Memory B cell (primary cell): Measurements from ENCODE around the gene RCL1.
"Not testable (repeated sequence)": the region's sequence is repeated elsewhere in the genome, so short reads cannot be mapped to it uniquely, and the experiment has no call there.

ENCODE experiments used
- ATAC-seq: fragments of 150-1000 bp; cut with Tn5 transposase; 2 replicates; pipeline ENCODE4 v1.10.0; 2021; ENCODE audit warnings: low read depth, mild to moderate bottlenecking, moderate library complexity
- DNase-seq, 2 donors: peaks; one replicate each; pipeline ENCODE4 v3.0.0; 2022; ENCODE audit warnings: low spot score in 2 of 2
- H3K27ac Mint-ChIP-seq: one replicate; pipeline ENCODE4 v1.8.0; 2022; ENCODE audit warnings: mild to moderate bottlenecking, moderate library complexity, mixed read lengths
- H3K27me3 Mint-ChIP-seq: one replicate; pipeline ENCODE4 v1.8.0; 2022; ENCODE audit warnings: mixed read lengths
- H3K36me3 Mint-ChIP-seq: one replicate; pipeline ENCODE4 v1.8.0; 2022; ENCODE audit warnings: mild to moderate bottlenecking, mixed read lengths
- H3K4me1 Mint-ChIP-seq: one replicate; pipeline ENCODE4 v1.8.0; 2022; ENCODE audit warnings: mixed read lengths
- H3K4me3 Mint-ChIP-seq: one replicate; pipeline ENCODE4 v1.8.0; 2022; ENCODE audit warnings: mild to moderate bottlenecking, moderate library complexity, mixed read lengths
- H3K9me3 Mint-ChIP-seq: one replicate; pipeline ENCODE4 v1.8.0; 2022; ENCODE audit warnings: mixed read lengths

RCL1 gene

DNA sequence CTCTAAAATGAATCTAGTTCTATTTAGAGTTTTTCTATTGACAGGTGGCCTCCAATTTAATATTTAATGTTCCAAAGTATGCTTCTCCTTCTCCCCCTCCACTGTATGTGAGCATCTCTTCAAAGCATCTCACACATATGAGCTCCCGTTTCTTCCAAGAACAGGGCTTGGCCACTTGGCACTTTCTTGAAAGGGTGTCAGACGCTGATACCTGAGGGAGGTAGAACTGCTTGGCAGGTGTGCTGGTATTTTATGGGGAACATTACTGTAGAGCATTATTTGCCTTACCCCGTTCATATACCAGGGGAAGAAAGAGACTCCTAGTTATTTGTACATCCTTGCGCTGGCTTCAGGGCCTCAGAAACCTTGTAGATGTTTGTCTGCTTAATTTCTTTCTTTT lies 1.9 kb downstream of the RCL1 start:
- ATAC-seq (no peak), DNase-seq (no peak)
- no peaks in the 10 kb centered on the region for H3K36me3 Mint-ChIP-seq
- H3K27ac Mint-ChIP-seq: no peak overlapping the region
- H3K27me3 Mint-ChIP-seq: no peaks in the 10 kb centered on the region
- H3K4me1 Mint-ChIP-seq: peaks cover 42% of the 10 kb centered on the region
- peak overlapping the region; percentile 11 for H3K4me3 Mint-ChIP-seq
- H3K9me3 Mint-ChIP-seq: no peaks in the 10 kb centered on the region

DNA sequence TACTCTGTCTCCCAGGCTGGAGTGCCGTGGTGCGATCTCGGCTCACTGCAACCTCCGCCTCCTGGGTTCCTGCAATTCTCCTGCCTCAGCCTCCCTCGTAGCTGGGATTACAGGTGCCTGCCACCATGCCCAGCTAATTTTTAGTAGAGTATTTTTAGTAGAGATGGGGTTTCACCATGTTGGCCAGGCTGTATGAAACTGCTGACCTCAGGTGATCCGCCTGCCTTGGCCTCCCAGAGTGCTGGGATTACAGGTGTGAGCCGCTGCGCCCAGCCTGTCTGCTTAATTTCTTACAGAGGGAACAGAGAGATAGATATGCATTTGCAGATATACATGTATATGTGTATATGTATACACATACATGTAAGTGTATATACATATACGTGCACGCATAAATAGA lies 2.4 kb downstream of the RCL1 start:
- H3K9me3 Mint-ChIP-seq, DNase-seq, H3K36me3 Mint-ChIP-seq, H3K4me3 Mint-ChIP-seq, H3K27me3 Mint-ChIP-seq, H3K27ac Mint-ChIP-seq, ATAC-seq: not testable (repeated sequence)
- H3K4me1 Mint-ChIP-seq: peaks cover 42% of the 10 kb centered on the region

DNA sequence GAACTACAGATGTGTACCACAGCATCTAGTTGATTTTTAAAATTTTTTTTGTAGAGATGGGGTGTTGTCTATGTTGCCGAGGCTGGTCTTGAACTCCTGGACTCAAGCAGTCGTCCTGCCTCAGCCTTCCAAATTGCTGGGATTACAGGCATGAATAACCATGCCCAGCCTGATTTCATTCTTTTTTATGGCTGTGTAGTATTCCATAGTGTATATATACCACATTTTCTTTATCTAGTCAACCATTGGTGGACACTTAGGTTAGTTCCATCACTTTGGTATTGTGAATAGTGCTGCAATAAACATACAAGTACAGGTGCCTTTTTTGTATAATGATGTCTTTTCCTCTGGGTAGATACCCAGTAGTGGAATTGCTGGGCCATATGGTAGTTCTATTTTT lies 3.8 kb downstream of the RCL1 start:
- H3K4me1 Mint-ChIP-seq: peaks cover 42% of the 10 kb centered on the region
- no peak for DNase-seq
- no peak overlapping the region for H3K27ac Mint-ChIP-seq
- H3K27me3 Mint-ChIP-seq: no peaks in the 10 kb centered on the region
- no peak overlapping the region for H3K4me3 Mint-ChIP-seq
- H3K9me3 Mint-ChIP-seq: no peaks in the 10 kb centered on the region
- ATAC-seq: no peak
- no peaks in the 10 kb centered on the region for H3K36me3 Mint-ChIP-seq

DNA sequence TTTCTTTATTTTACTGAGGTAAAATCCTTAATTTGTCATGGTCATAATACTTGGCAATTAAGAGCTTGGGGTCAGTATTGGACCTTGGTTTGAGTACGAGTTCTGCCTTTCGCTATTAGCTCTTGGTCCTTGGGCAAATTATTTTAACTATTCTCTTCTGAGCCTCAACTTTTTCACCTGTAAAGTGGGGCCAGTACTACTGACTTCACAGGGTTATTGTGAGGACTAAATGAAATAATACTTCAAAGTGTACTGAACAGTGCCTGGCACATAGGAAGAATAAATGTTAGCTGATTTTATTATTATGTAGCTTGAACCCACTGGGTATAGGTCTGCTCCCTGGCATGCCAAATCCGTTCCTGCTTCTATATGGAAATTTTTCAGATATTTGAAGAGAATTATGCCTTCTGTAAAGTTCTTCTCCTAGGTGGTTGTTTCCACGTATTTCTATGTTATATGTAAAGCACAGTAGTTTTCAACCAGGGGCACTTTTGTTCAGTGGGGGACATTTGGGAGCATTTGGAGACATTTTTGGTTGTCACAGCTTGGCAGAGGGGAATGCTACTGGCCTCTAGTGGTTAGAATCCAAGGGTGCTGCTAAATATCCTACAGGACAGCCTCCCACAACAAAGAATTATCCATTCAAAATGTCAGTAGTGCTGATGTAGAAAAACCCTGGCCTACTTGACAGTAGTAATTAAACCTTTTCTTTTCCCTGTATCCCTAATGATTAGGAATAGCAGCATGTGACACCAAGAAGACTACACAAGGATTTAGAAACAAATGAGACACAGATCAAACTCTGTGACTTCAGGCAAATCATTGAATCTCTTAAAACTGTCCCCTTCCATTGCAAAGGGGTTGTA lies 4.5 kb downstream of the RCL1 start:
- Mint-ChIP-seq H3K27ac (peak overlapping the region; percentile 84), H3K27me3 (no peaks in the 10 kb centered on the region), H3K4me1 (peaks cover 36% of the 10 kb centered on the region), H3K9me3 (no peaks in the 10 kb centered on the region), H3K4me3 (no peak overlapping the region), H3K36me3 (no peaks in the 10 kb centered on the region)
- DNase-seq (no peak), ATAC-seq (no peak)

DNA sequence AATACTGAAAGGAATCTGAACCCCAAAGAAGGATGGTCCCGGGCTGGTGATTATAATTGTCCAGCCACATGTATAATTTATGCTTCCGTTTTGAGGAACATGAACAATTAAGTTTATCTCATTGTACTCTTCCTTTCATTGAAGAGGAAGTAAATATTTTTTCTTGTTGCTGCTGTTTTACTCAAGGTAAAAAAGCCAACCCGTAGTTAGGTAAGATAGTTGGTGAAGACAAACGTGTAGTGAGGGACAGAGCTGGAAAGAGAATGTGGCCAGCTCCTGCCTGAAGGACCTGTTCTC lies 5.1 kb downstream of the RCL1 start:
- peak overlapping the region; percentile 84 for H3K27ac Mint-ChIP-seq
- peak; percentile 16 for ATAC-seq

DNA sequence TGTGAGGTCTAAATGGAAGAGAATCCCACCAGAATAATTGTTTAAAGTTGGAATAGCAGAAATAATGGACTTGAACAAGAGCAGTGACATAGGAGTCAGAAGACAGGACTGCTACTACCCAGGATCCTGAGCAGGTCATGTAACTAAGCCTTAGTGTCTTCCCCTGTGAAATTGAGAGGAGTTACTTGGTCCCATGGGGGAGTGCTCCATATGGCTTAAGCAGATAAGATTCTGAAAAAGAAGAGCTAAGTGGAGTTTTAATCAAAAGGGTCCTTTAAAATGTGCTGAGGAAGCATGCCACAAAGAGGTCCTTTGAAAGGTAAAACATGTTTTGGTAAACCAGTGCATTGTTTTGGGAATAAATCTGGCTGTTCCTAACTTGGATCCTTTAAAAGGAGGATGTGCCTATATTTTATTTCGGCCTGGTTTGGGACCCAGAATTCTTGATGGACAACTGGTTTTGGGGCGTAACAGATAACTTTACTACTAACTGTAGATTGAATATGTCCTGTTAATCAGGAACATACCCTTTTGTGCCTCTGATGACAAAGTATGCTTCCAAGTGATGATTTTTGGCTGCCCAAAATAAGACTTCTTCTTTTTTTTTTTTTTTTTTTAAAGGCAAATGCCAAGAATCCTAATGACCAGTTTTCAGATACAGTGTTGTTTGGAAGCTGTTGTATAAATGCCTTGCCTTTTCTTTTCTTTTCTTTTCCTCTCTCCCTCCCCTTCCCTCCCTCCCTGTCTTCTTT lies 5.7 kb downstream of the RCL1 start:
- peak overlapping the region; percentile 3 for H3K4me3 Mint-ChIP-seq
- peak overlapping the region; percentile 84 for H3K27ac Mint-ChIP-seq
- ATAC-seq (no peak), DNase-seq (no peak)
- no peaks in the 10 kb centered on the region for H3K27me3 Mint-ChIP-seq
- no peaks in the 10 kb centered on the region for H3K36me3 Mint-ChIP-seq
- peaks cover 38% of the 10 kb centered on the region for H3K4me1 Mint-ChIP-seq
- no peaks in the 10 kb centered on the region for H3K9me3 Mint-ChIP-seq

More for the DNA sequence above, 5.1 kb downstream of the RCL1 start:
- H3K4me1 Mint-ChIP-seq: peaks cover 36% of the 10 kb centered on the region
- H3K36me3 Mint-ChIP-seq: no peaks in the 10 kb centered on the region
- H3K27me3 Mint-ChIP-seq: no peaks in the 10 kb centered on the region
- H3K9me3 Mint-ChIP-seq: no peaks in the 10 kb centered on the region
- peak overlapping the region; percentile 3 for H3K4me3 Mint-ChIP-seq
- no peak for DNase-seq

DNA sequence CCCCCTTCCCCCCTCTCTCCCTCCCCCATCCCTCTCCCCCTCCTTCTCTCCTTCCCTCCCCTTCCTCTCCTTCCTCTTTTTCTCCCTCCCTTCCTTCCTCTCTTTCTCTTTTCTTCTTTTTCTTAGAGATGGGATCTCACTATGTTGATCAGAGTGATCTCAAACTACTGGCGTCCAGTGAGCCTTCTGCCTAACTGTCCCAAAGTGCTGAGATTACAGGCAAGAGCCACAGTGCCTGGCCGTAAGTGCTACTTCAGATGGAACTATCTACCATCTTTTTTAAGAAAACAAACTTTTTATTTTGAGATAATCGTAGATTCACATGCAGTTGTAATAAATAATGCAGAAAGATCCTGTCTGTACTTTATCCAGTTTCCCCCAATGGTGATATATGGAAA lies 6.3 kb downstream of the RCL1 start:
- Mint-ChIP-seq H3K27me3 (no peaks in the 10 kb centered on the region), H3K9me3 (no peaks in the 10 kb centered on the region), H3K36me3 (peaks cover 5% of the 10 kb centered on the region), H3K27ac (peak overlapping the region; percentile 39), H3K4me3 (no peak overlapping the region), H3K4me1 (peaks cover 39% of the 10 kb centered on the region)
- DNase-seq: no peak
- ATAC-seq: no peak

DNA sequence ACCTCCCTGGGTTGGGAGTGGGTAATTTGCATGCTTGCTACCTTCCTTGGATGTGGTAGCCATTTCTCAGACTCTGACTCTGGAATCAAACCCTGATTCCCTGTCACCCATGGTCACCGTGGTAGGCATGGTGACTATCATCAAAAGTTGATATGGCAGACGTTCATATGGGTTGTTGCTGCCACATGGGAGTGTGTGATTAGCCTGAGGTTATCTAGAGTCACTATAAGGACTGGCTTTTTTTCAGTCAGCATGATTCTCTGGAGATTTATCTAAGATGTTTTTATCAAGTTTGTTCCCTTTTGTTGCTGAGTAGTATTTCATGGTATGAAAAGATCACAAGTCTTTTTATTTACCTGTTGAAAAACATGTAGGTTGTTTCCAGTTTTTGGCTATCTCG lies 7.0 kb downstream of the RCL1 start:
- H3K4me3 Mint-ChIP-seq: no peak overlapping the region
- H3K27ac Mint-ChIP-seq: no peak overlapping the region
- DNase-seq (no peak), ATAC-seq (no peak)
- no peaks in the 10 kb centered on the region for H3K9me3 Mint-ChIP-seq
- peaks cover 6% of the 10 kb centered on the region for H3K36me3 Mint-ChIP-seq
- H3K27me3 Mint-ChIP-seq: no peaks in the 10 kb centered on the region
- peaks cover 33% of the 10 kb centered on the region for H3K4me1 Mint-ChIP-seq

DNA sequence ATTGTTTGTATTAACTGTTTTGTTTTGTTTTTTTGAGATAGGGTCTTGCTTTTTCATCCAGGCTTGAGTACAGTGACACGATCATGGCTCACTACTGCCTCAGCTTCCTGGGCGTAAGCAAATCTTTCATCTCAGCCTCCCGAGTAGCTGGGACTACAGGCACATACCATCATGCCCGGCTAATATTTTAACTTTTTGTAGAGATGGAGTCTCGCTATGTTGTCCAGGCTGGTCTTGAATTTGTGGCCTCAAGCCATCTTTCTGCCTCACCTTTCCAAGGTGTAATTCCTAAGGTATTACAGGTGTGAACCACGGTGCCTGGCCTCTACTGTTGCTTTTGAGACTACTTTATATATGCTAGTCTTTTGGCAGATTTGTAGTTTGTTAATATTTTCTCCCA lies 8.4 kb downstream of the RCL1 start:
- DNase-seq (no peak), ATAC-seq (no peak)
- no peaks in the 10 kb centered on the region for H3K27me3 Mint-ChIP-seq
- no peak overlapping the region for H3K27ac Mint-ChIP-seq
- peaks cover 28% of the 10 kb centered on the region for H3K4me1 Mint-ChIP-seq
- peaks cover 2% of the 10 kb centered on the region for H3K9me3 Mint-ChIP-seq
- peaks cover 13% of the 10 kb centered on the region for H3K36me3 Mint-ChIP-seq
- H3K4me3 Mint-ChIP-seq: no peak overlapping the region

DNA sequence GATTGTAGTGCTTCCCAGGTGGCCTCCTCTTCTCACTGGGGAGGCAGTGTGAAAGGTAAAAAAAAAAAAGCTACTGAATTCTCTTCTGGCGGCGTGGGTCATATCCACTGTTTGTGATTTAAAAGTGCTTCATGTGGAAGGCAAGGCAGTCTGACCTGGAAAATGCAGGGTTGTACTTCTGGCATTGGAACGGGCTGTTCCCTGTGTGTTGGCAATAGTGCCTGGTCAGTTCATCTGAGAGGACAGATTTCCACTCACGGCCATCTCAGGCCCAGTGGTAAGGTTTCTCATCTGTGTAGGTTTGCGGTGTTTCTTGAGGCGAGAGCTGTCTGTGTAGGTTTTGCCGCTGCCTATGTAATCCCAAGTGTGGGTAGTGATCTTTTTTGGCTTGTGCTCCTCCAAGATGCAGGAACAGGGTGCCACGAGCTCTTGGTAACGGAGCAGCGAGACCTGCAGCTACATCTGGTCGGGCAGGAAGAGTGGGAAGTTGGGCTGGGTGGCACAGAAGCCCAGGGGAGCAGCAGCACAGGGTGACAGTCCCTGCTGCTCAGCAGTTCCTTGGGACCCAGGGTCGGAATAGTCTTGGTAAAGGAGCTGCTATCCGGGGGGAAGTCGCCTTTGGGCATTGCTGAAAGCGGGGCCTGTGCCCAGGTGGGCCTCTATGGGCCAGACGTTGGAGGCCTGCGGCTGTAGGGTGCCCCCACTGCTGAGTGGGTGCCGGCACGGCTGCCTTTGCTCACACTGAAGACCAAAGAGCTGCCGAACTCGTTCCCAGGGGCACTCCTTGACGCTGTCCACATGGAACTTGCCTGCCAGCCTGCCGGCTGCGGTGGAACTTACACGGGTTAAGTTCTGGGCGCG lies 11.2 kb downstream of the RCL1 start:
- Mint-ChIP-seq H3K9me3 (peaks cover 7% of the 10 kb centered on the region), H3K4me1 (peaks cover 24% of the 10 kb centered on the region), H3K36me3 (peaks cover 25% of the 10 kb centered on the region), H3K4me3 (no peak overlapping the region), H3K27me3 (no peaks in the 10 kb centered on the region), H3K27ac (peak overlapping the region; percentile 31)
- ATAC-seq (no peak), DNase-seq (no peak)

DNA sequence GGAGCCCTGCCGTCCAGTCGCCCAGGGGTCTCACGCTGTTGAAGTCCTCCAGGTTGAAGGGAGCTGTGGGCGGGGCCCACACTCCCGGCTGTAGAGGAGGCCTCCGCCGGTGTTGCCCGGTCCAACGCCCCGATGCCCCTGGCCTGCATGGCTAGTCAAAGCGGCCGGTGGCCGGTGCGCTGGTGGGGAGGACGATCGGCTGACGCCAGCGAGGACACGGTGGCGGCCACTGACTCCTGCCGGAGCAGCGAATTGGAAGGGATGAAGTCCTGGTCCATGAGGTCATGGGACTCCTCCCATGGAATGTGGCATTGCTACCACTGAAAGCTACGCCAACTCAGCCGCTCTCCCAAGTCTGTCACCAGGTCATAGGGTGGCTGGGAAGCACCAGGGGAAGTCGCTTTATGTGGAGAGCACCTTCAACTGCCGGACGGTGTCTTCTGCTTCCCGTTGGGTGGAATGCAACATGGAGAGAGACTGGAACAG lies 11.8 kb downstream of the RCL1 start:
- Mint-ChIP-seq H3K27ac (no peak overlapping the region), H3K9me3 (peaks cover 7% of the 10 kb centered on the region), H3K36me3 (peaks cover 25% of the 10 kb centered on the region), H3K4me3 (no peak overlapping the region), H3K4me1 (peaks cover 19% of the 10 kb centered on the region), H3K27me3 (no peaks in the 10 kb centered on the region)
- DNase-seq: no peak
- no peak for ATAC-seq

DNA sequence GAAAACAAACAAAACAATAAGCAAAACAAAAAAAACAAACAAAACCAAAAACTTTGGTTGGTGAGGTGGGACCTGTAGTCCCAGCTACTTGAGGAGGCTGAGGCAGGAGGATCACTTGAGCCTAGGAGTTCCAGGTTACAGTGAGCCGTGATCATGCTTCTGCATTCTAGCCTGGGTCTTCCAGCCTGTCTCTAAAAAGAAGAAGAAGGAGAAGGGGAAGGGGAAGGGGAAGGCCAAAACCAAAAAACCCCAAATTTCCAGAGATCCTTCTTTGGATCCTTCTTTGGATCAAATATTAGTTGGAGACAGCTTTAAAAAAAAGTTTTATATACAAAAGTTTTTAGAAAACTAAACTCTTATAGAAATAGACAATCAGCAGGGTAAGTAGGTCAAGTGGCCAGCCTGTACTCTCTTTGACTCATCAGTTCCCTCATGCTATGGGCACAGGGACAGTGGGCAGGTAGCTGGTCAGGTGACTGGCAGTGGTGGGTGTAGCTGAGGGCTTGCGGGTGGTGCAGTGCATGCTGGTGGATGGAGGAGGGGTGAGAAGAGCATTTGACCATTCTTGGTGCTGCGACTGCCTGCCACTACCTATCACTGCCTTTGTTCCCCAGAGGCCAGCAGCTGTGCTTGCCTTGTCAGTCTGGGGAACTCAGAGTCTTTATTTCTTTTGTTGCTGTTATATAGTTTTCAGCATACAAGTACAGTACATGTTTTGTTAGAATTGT lies 12.6 kb downstream of the RCL1 start:
- peaks cover 19% of the 10 kb centered on the region for H3K4me1 Mint-ChIP-seq
- ATAC-seq: no peak
- peaks cover 7% of the 10 kb centered on the region for H3K9me3 Mint-ChIP-seq
- H3K27me3 Mint-ChIP-seq: no peaks in the 10 kb centered on the region
- no peak overlapping the region for H3K27ac Mint-ChIP-seq
- no peak for DNase-seq
- no peak overlapping the region for H3K4me3 Mint-ChIP-seq
- peaks cover 25% of the 10 kb centered on the region for H3K36me3 Mint-ChIP-seq

DNA sequence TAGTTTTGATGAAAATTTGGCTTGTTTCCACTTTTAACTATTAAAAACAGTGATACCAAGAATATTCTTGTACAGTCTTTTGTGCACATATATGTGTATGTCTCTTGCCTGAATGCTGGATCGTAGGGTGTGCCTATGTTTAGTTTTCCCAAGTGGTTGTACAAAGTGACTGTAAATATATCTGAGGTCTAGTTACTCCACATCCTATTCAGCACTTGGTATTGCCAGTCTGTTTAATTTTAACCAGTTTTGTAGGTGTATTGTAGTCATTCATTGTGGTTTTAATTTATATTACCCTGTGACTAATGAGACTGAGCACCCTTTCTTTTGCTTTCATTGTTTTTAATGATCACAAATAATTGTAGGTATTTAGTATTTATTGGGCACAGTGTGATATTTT lies 17.8 kb downstream of the RCL1 start:
- Mint-ChIP-seq H3K4me1 (peaks cover 39% of the 10 kb centered on the region), H3K36me3 (peaks cover 18% of the 10 kb centered on the region), H3K4me3 (no peak overlapping the region), H3K27ac (no peak overlapping the region), H3K9me3 (peaks cover 9% of the 10 kb centered on the region), H3K27me3 (no peaks in the 10 kb centered on the region)
- ATAC-seq (no peak), DNase-seq (no peak)
